Breast epithelium (tissue), 3 donors: ENCODE results near the gene RAB5IF.

Source experiments
- CTCF ChIP-seq, 3 donors: fragments of 450-650 bp; IDR thresholded peaks; one replicate each; pipeline ENCODE4 v1.5.1; 2016 to 2017; ENCODE audit warnings: antibody characterized with exemption in 3 of 3, mild to moderate bottlenecking in 3 of 3, moderate library complexity in 3 of 3
- POLR2A ChIP-seq: fragments of 450-650 bp; IDR thresholded peaks from one replicate; pipeline ENCODE4 v1.6.1; 2016; ENCODE audit warnings: antibody characterized with exemption, mild to moderate bottlenecking, moderate library complexity

- TF ChIP-seq POLR2A (no peak), CTCF (IDR thresholded peaks at IDR 0.05) (no peak)
These were observed 27.1 kb downstream of the RAB5IF start for GRCh38 chr20:36632487-36633284.
